ENCODE results near the gene EMP1. TPM values are rescaled to one million over a fixed set of nuclear protein-coding genes. Genes with fewer than 3 reads are reported as not detected.
A peak's percentile ranks its signal among the peaks of the same experiment; 100 is the strongest.

EMP1 gene
- total RNA-seq, 2 donors from 2014 or later: 459 to 1,135 TPM

DNA sequence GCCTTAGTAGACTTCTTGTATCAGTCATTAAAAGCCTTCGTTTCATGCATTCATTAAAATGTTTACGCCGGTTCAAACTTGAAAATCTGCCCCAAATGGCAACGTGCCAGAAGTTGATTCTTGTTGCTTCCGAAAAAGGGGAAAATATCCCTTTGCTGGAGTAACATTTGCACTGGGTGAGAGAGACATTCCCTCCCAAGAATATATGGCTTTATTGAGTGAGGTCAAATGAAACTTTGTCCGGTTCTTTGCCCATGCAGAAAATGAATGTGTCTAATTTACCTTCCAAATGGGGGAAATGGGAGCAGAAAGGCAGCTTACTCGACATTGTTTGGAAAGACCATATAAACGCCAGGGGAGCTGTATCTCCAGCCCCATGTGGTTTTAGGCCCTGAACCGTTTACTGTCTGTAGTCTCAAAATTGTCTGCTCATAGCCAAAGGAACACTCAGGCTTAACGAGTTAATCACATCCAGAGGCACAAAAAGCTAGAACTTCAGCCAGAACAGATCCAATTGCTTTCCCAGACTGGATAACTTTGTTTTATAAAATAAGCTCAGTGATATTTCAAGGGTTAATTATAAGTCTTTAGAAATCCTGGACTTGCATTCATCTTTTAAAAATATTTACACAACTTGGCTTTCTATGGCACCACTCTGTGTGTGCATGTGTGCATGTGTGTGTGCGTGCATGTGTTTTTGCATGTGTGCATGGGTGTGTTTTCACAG lies 2.9 kb upstream of the EMP1 start:
- intact Hi-C loops (cut with DNase I, micrococcal nuclease): no loop called here
- no peak for DNase-seq

DNA sequence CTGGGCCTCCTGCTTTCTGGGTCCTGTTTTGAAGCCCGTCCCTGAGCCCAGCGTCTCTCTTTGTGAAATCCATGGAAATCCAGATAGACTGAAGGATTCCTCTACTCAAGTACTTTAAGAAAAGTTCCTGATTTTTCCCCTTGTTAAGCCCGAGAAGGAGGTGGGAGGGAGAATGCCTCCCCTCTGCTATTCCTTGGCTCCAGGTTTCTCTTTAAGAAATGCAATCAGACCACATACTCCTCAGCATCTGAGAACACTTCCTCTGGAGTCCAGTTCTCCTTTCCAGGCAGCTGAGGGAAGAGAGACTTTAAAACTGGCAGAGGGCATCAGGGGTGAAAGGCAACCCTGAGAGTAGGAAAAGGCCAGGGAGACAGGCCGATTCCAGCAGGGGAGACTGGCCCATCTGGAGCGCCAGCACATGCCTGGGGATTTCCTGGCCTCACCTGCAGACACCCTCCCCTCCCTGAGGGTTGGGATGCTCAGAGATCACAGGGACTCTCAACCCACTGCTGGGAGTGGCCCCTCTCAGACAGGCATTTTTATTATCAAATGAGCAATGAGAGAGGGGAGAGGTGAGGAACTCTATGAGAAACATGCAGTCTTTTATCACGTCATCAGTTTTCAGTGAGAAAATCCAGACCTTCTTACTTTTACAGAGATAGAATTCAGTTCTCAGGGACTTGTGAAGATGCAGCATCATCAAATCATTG lies 2.0 kb upstream of the EMP1 start:
- intact Hi-C loops (cut with DNase I, micrococcal nuclease): no loop called here

More for the DNA sequence above, 2.9 kb upstream of the EMP1 start:
- ATAC-seq: no peak

DNA sequence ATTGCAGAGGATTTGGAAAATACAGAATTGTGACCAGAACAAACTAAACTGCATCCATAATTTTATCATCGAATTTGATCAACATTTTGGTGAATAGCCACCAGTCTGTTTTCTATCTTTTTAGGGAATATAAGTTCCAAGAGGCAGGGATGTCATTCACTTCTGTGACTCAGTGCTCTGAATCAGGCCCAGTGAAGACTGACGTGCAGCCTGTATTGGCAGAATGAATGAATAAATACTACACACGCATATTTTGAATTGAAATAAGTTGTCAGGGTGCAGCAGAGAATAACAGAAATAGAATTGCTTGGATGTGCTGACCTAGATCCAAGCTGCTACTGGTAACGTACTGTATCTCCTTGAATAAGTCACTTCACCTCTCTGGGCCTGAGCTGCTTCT lies 1.3 kb upstream of the EMP1 start:
- intact Hi-C loops (cut with DNase I, micrococcal nuclease): no loop called here
- no peak for DNase-seq

More for the DNA sequence above, 2.0 kb upstream of the EMP1 start:
- ATAC-seq (peak; percentile 34), DNase-seq (no peak)

DNA sequence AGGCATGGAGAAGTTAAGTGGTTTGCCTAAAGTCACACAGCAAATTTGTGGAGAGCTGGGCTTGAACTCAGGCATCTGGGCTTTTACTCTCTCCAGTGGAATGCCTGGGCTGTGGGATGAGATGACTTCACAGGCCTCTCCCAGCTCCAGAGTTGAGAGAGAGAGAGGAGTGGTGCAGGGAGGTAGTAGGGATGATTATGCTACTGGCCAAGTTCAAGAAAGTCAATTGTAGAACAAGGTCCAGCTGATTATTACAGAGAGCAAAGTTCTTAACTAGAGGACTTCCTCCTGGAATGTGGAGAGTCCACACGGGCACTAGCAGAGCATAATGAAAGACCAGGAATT lies 769 bp upstream of the EMP1 start:
- DNase-seq: no peak
- peak; percentile 76 for ATAC-seq
- intact Hi-C loops (cut with DNase I, micrococcal nuclease): no loop called here

More for the DNA sequence above, 1.3 kb upstream of the EMP1 start:
- no peak for ATAC-seq

DNA sequence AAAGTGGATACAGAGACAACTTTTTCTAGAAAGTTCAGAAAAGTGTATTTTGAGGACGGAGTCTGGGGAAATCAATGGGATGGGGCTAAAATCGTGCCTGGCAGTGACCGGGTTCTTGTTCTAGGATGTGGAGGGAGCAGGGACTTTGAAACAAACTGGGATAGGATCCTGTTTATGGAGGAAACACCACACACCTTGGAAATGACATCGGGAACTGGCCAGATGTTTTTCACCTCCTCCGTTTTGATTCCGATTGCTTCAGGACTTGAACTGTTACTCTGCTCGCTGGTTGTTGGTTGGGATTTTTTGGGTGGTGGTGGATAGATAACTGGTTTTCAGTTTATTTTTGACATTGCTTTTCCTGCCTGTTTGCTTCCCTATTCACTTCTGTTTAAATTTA lies 506 bp downstream of the EMP1 start:
- intact Hi-C loops (cut with DNase I, micrococcal nuclease): no loop called here
- ATAC-seq (peak; percentile 23), DNase-seq (no peak)

DNA sequence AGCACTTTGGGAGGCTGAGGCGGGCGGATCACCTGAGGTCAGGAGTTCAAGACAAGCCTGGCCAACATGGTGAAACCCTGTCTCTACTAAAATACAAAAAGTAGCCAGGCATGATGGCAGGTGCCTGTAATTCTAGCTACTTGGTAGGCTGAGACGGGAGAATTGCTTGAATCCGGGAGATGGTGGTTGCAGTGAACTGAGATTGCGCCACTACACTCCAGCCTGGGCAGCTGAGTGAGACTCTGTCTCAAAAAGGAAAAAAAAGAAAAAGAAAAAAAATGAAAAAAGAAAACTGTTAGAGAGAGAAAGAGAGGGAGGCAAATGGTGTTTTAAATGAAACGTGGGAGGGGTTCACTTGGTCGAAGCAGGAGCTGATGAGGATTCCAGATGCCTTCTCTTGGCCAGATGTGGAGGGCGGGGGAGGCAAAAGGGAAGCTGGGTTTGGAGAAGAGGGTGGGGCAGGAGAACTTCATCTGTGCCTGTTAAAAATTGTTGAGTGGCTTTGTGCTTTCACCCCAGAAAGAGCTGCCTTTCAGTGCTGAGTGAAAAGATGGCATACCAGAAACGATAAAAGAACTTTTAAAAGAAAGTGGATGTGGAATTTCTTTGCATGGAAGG lies 1.1 kb downstream of the EMP1 start:
- DNase-seq: peak in 1 of 2 donors; percentile 25
- no peak for ATAC-seq
- intact Hi-C loops (cut with DNase I, micrococcal nuclease): no loop called here

DNA sequence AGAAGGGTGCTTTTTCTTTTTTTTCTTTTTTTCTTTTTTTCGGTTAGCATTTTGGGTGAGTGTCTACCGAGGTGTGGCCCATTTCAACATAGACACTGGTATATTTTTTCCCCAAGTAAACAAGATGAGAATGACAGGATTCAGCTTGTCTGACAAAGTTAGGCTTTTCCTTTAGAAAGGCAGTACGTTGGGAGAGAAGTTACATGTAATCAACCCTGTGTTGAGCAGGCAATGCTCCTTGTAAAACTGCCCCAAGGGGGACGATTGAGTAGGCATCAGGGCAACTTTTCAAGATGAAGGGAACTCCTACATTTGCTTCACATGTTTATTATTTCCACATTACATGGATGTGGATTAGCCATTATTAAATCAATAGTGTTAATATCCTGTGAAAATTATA lies 1.7 kb downstream of the EMP1 start:
- intact Hi-C loops (cut with DNase I, micrococcal nuclease): no loop called here
- ATAC-seq (no peak), DNase-seq (no peak)

DNA sequence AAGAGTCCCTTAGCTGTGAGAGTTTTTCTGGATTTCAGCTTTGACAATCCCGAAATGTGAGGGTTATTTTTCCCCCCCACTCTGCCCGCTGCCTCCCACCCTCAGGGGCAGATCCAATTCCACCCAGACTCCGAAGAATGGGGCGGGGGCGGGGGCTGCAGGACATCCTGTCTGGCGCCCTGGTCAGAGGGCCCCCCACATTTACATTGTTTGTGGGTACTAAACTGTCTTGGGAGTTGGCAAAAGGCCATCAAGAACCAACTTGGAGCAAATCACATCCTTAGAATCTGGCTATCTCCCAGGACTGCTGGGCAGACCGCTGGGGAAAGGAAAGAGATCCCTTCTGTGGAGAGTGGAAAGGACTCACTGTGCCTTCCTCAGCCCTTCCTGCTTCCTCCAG lies 2.4 kb downstream of the EMP1 start:
- DNase-seq (no peak), ATAC-seq (no peak)
- intact Hi-C loops (cut with DNase I, micrococcal nuclease): no loop called here

DNA sequence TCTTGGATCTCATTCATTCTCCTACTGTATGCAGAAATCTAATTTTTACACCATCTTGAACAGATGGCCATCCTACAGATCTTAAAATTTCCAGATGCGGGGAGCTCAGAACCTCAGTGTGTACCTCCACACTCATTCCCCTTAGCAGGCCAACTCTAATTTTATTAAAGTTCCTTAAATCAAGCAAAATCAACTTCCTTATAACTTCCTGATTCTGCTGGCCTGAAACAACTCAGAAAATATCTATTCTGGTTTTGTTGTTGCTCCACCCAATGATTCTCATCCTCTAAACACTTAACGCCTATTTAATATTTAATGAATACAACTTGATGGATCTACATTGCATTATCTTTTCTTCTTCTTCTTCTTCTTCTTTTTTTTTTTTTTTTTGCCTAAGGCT lies 3.1 kb downstream of the EMP1 start:
- intact Hi-C loops (cut with DNase I, micrococcal nuclease): no loop called here
- DNase-seq: no peak
- no peak for ATAC-seq

DNA sequence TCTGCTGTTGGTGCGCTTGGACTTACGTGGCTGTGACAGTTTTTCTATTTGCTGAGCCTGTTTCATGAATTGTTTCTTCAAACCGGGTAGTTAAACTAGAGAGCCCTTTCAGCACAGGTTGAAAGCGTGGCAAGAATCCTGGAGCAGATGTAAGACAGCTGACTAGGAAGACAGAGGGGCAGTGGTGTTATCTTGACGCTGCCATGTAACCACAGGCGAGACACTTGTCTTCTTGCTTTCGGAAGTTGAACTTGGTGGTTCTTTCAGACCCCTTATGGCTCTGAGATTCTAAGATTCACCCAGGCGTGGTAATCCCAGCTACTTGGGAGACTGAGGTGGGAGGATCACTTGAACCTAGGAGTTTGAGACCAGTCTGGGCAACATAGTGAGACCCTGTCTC lies 4.3 kb downstream of the EMP1 start:
- no peak for ATAC-seq
- intact Hi-C loops (cut with DNase I, micrococcal nuclease): no loop called here
- no peak for DNase-seq

DNA sequence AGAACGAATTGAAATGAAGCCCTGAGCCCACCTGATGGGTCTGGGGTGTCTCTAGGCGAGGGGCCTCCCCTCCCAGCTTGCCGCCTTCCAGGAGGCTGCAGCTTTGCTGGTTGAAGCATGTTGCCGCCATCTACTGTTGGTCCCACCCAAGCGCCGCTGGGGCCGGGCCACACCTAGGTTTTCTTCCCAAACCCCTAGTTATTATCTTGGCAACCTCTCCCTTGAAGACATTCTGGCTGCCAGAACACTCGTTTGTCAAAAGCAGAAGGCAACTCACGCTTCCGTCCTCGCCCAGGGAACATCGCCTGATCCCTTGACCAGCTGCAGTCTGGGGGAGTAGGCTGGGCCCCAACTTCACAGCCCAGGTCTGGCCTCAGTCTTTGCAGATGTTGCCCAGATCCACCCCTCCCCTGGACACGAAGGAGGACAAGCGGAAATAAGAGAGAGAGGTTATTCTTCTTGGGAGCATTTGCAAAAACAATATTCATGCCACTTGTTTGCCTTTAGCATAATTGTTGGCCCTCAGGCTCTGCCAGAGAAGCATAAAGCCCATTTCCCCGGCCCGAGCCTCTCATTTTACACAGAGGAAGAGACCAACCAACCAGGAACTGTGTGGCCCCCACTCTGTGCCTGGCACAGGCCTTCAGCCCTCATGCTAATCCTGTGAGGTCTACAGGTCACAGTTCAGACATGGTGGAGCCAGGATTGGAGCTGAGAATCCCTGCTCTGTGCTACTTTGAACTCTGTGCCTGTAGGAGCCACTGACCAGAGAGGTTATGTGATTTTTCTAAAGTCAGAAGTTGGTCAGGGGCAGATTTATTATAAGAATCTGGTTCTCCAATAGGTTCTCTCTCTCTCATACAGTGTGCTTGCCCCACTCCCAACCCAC lies 6.8 kb downstream of the EMP1 start:
- peak; percentile 37 for ATAC-seq
- intact Hi-C loops (cut with DNase I, micrococcal nuclease): no loop called here

DNA sequence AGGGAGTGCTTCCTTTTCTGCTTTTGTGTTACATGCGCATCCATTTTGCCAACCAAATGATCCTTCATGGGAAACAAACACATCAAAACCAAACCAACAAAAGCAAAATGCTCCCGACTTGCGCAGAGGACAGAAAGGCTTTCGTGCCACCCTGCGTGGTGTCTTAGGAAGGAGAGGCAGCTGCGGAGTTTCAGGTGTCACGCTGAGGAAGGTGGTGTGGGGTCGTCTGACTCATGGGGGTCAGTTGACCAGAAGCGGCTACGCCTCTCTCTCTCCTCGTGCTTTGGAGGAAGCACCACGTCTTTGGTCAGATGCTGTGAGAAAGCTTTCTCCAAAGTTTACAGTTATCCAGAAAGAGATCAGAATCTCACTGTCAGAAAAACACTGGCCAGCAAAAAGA lies 7.9 kb downstream of the EMP1 start:
- ATAC-seq (no peak), DNase-seq (no peak)
- intact Hi-C loops (cut with DNase I, micrococcal nuclease): no loop called here

More for the DNA sequence above, 6.8 kb downstream of the EMP1 start:
- peak in 1 of 2 donors; percentile 28 for DNase-seq

DNA sequence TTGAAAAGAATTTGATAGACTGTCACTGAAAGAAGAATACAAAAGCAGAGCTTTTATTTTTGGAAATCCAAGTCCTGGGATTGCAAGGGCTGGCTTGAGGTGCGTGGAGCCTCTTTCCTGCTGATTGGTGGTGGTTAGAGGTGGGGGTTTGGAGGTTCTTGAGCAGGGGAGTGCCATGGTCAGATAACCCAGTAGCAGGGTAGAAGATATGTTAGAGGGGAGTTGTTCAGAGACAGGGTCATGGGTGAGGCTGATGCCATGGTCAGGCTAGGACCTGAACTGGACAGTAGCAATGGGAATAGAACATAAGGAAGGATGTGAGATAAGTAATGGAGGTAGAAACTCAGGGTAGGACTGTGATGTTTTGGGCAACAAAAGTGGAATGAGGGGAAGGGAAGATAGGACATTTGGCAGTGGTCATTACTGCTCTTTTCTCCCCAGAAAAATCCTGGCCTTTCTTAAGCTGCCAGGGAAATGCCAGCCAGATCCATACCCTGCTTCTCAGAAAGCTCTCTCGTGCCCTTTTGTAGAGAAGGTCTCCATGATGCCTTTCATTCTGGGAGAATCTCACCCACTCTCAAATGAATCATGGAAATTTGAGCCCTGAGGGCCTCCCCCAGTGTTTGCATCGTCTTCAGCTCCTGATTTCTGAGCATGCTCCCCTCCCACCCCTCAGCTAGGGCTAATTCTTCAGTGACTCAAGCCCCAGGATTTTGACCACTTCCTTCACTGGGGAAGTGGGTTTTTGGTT lies 9.5 kb downstream of the EMP1 start:
- intact Hi-C loops (cut with DNase I, micrococcal nuclease): no loop called here
- no peak for ATAC-seq
- no peak for DNase-seq

DNA sequence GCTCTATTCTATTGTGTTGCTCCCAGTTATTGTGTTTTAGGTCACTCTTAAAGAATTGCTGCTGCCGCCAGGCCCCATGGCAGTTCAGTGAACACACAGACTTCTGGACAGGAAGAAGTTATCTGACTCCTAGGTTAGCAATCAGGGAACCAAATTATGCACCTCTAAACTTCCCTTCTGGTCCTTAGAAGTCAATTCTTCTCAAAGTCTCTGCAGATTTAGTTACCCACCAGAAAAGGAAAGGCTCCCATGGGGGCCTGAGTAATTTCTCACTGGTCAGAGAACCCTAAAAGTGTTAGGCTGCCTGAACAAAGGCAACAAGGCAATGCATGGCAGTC lies 10.0 kb downstream of the EMP1 start:
- ATAC-seq (no peak), DNase-seq (no peak)
- intact Hi-C loops (cut with DNase I, micrococcal nuclease): no loop called here

DNA sequence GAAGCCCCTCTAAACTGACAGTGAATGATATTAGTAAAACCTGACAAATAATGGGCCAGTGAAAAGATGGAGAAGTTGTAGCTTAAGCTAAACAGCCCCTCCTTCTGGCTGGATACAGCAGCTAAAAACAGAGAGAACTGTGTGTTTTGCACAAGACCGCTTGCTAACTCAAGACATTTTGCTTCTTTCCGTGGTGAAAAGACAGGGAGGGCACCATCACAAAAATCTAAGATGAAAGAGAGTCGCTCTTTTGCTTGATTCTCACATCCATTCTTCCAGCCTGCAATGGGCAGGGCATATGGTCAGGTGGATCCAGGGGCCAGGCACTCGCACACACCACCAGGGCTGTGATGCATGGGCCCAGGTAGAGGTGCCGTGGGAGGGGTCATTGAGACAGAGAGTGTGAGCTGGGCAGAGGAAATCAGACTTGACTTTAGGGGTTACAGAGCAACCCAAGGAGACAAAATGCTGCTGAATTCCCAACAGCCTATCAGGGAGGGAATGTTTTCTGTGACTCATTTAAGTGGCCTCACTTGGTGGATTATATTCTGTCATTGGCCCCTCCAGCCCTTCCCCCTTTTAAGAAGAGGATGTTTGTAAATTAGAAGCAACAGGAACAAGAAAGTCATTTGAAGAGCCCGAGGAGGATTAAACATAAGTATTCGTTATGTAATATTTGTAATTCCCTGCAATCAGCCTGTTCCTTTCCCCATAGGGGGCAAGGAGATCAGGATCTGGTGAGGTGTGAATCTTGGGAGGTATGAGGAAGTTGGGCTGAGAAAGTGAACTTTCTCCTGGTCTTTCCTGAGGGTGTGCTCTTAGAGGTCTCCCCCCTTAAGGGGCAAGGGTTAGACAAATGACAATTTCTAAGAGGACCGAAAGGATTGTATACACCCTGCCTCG lies 12.3 kb downstream of the EMP1 start:
- ATAC-seq: peak; percentile 75

DNA sequence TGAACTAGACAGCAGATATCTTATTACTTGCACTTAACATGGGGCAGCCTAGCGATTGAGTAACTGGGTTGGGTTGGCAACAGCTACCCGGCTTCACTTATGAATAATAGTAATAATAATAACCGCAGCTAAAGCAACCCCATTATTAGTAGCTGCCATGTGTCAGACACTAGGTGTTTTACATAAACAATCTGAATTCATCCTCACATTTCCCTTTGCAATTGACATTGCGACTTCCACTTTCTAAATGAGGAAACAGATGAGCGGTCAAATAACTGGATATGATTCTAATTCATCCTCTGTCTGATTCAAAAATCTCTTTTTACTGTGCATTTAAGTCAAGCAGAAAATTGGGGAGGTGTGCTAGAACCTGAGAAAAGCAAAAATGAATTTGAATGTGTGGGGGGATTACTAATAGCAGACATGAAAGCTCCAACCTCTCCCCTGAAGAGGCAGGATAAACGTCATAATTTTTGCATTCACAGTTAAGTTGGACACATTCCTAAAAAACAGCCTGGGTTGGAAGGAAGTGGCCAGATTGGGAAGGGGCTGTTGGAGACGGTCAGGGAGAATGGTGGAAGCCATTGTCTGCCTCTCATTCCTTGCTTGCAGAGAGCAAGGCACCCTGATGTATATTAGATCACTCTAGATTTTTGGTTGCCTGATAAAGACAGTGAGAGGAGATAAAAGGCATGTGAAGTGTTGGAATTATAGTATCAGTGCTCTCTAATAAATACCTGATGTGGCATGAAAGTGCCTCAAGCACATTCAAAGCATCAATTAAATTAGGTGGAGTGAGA lies 13.1 kb downstream of the EMP1 start:
- intact Hi-C loops (cut with DNase I, micrococcal nuclease): loop anchor here (5.0 to 10.0 kb wide), 3 partner anchors 107 to 292 kb away; partner anchors contain the start of gene GSG1 (in 1 of the 2)
- DNase-seq (no peak), ATAC-seq (no peak)

More for the DNA sequence above, 12.3 kb downstream of the EMP1 start:
- no peak for DNase-seq
- intact Hi-C loops (cut with DNase I, micrococcal nuclease): no loop called here
